SIG-M5 treated with dmso at 0.1 percent for 504 hours (cell line): ENCODE measurements around the gene TMED10.
"Not testable (repeated sequence)": the region's sequence is repeated elsewhere in the genome, so short reads cannot be mapped to it uniquely, and the experiment has no call there.

Experiments used
- DNase-seq: peaks from one replicate; lab custom pipeline; 2025; ENCODE audit not compliant: unreplicated experiment; lab: John Stamatoyannopoulos, UW

Gene TMED10

GRCh38 chr14:75128596-75128990 lies 47.8 kb downstream of the TMED10 start:
- no peak for DNase-seq

GRCh38 chr14:75127903-75128595 lies 48.4 kb downstream of the TMED10 start:
- no peak for DNase-seq

- not testable (repeated sequence) for DNase-seq
Measured at GRCh38 chr14:75127474-75127820, 49.0 kb downstream of the TMED10 start.

GRCh38 chr14:75126679-75127473 lies 49.5 kb downstream of the TMED10 start, which contains the start of gene NEK9:
Gene NEK9 (minus strand): TSS chr14:75127048. CDS start chr14:75126921, 127 bp downstream.
- DNase-seq, result peak; percentile 79

GRCh38 chr14:75126121-75126544 lies 50.3 kb downstream of the TMED10 start:
- peak; percentile 57 for DNase-seq

GRCh38 chr14:75125617-75126016 lies 50.8 kb downstream of the TMED10 start:
- DNase-seq, result no peak

GRCh38 chr14:75123991-75124390 lies 52.4 kb downstream of the TMED10 start:
- peak; percentile 76 for DNase-seq

- DNase-seq, result no peak
Measured at GRCh38 chr14:75121552-75121951, 54.9 kb downstream of the TMED10 start.

GRCh38 chr14:75120541-75121291 lies 55.7 kb downstream of the TMED10 start:
- DNase-seq, result peak; percentile 38

GRCh38 chr14:75119056-75119455 lies 57.4 kb downstream of the TMED10 start:
- DNase-seq, result no peak

GRCh38 chr14:75113932-75114539 lies 62.4 kb downstream of the TMED10 start:
- no peak for DNase-seq

GRCh38 chr14:75109877-75110276 lies 66.5 kb downstream of the TMED10 start:
- no peak for DNase-seq

- DNase-seq, result no peak
Measured at GRCh38 chr14:75107186-75107585, 69.2 kb downstream of the TMED10 start.

GRCh38 chr14:75101491-75101890 lies 74.9 kb downstream of the TMED10 start:
- no peak for DNase-seq

GRCh38 chr14:75098682-75099081 lies 77.7 kb downstream of the TMED10 start:
- no peak for DNase-seq

GRCh38 chr14:75098212-75098611 lies 78.2 kb downstream of the TMED10 start:
- DNase-seq, result no peak

GRCh38 chr14:75096959-75097358 lies 79.5 kb downstream of the TMED10 start:
- no peak for DNase-seq

GRCh38 chr14:75095690-75096089 lies 80.7 kb downstream of the TMED10 start:
- DNase-seq, result no peak

- no peak for DNase-seq
Measured at GRCh38 chr14:75094896-75095295, 81.5 kb downstream of the TMED10 start.

GRCh38 chr14:75092698-75093097 lies 83.7 kb downstream of the TMED10 start:
- no peak for DNase-seq

- no peak for DNase-seq
Measured at GRCh38 chr14:75091251-75091650, 85.2 kb downstream of the TMED10 start.
